Duodenal mucosa (tissue), 2 donors: ENCODE data around the gene TMOD2.

Experiments used
- H3K27ac ChIP-seq: one replicate; pipeline ENCODE4 v1.7.0; 2013; ENCODE audit warnings: low read depth, low read length
- H3K27me3 ChIP-seq, 2 donors: one replicate each; pipeline ENCODE4 v1.7.0; 2013; ENCODE audit warnings: low read length in 2 of 2, control low read depth in 1 of 2; ENCODE audit not compliant: insufficient read depth in 2 of 2, control insufficient read depth in 1 of 2
- H3K36me3 ChIP-seq, 2 donors: one replicate each; pipeline ENCODE4 v1.7.0; 2013; ENCODE audit warnings: low read length in 2 of 2, control low read depth in 1 of 2; ENCODE audit not compliant: insufficient read depth in 2 of 2, control insufficient read depth in 1 of 2
- H3K4me1 ChIP-seq, 2 donors: one replicate each; pipeline ENCODE4 v1.7.0; 2013; ENCODE audit warnings: low read length in 2 of 2, control low read depth in 1 of 2; ENCODE audit not compliant: insufficient read depth in 2 of 2, control insufficient read depth in 1 of 2
- H3K4me3 ChIP-seq, 2 donors: one replicate each; pipeline ENCODE4 v1.7.0; 2013; ENCODE audit warnings: low read length in 2 of 2, low read depth in 1 of 2
- H3K9ac ChIP-seq, 2 donors: one replicate each; pipeline ENCODE4 v1.7.0; 2013; ENCODE audit warnings: low read length in 2 of 2, low read depth in 1 of 2
- H3K9me3 ChIP-seq, 2 donors: one replicate each; pipeline ENCODE4 v1.7.0; 2013; ENCODE audit warnings: low read length in 2 of 2, control low read depth in 1 of 2; ENCODE audit not compliant: control insufficient read depth in 1 of 2

Gene TMOD2

DNA sequence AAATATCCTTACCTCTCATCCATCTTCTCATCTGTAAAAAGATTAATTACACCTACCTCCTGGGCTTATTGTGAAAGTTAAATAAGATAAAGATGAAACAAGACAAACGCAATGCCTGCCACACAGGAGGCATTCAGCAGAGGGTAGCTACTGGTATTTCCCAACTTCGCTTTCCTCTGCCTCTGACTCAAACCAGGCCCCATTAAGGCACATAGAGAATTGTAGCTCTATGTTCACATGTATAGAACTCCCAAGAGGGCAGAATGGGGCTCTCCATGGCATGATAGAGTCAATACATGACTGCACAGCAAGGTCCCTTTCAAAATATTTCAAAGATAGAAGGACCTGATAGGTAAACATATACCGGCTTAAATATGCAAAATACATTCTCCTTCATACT lies 15.3 kb upstream of the TMOD2 start:
- Histone ChIP-seq H3K27me3 (no peaks in the 10 kb centered on the region), H3K9me3 (no peaks in the 10 kb centered on the region), H3K36me3 (no peaks in the 10 kb centered on the region), H3K4me1 (peaks cover 40 to 51% of the 10 kb centered on the region in 2 donors), H3K9ac (peak overlapping the region in 1 of 2 donors; percentile 55), H3K4me3 (peak overlapping the region; percentile 80 to 82), H3K27ac (no peak overlapping the region)

DNA sequence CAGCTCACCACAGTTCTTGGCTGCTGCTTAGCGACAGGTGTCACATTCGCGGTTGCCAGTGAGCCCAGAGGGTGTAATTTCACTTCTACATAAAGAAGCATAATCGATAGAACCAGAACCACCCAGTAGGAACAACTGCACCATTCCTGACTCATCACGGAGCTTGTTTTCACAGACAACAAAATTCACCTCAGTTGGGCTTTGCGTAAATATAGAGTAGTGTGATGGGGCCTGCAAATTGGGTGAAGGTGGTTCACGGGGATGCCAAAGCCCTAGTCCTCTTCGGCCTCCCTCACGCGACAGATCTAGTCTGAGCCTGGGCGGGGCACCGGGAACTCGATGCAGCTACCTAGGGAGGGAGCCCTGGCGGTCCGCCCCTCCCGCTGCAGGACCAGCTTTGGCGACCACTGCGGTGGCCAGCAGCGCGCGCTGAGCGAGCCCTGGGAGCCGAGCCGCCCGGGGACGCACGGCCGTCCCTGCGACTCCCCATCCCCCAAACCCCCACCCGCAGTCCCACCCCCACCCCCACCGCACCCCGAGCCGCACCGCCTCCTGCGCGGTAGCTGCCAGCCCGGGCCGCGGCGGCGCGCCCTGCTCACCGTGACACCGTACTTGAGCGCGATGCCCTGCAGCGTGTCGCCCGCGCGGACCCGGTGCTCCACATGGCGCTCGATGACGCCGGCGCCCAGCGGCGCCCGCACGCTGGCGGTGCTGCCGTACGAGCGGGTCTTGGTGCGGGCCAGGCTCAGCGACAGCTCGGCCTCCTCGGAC lies 14.5 kb upstream of the TMOD2 start:
- Histone ChIP-seq H3K4me3 (peak overlapping the region; percentile 80 to 82), H3K9ac (peak overlapping the region; percentile 55 to 74), H3K4me1 (peaks cover 31 to 43% of the 10 kb centered on the region in 2 donors), H3K27ac (peak overlapping the region; percentile 59), H3K9me3 (no peaks in the 10 kb centered on the region), H3K36me3 (no peaks in the 10 kb centered on the region), H3K27me3 (no peaks in the 10 kb centered on the region)

DNA sequence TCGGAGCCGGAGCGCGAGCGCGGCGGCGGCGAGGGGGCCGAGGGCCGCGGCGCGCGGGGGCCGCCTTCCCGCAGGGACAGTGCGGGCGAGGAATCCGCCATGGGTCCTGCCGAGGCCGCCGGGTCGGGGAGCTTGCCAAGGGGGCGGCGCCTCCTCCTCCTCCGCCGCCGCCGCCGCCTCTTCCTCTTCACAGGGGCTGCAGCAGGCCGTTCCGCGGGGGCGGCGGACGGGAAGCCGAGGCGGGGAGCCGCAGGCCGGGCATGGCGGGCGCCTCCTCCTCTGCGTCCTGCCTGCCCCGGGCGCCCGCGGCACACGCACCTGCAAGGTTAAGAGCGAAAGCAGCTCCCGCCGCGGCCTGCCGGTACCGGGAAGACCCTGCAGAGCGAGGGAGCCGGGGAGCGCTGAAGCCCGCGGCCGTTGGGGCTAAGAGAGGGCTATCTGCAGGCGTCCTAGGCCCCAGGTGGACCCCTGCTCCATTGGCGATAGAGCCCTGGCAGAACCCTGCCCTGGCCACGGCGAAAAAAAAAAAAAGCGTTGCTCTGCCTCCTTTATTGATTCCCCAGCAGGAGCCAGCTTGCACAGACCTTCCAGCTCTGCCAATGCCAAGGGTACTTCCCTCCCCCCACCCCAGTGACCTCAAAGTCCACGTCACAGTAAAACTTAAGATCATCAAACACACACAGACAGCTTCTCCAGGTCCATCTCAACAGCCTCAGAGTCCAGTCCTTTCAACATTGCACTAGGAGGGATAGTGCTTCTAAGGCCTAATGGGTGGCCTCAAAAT lies 13.7 kb upstream of the TMOD2 start, which contains the start of gene LYSMD2:
TSS of gene LYSMD2 (minus strand) at position 134 of the 784 bp plus-strand sequence. CDS start at position 101, 33 bp downstream.
- H3K27me3 ChIP-seq: no peaks in the 10 kb centered on the region
- peak within 1 kb of the TSS; percentile 80 to 82 for H3K4me3 ChIP-seq
- H3K9me3 ChIP-seq: no peaks in the 10 kb centered on the region
- peak within 1 kb of the TSS; percentile 60 to 74 for H3K9ac ChIP-seq
- H3K4me1 ChIP-seq: peaks cover 23 to 35% of the 10 kb centered on the region in 2 donors
- no peaks in the 10 kb centered on the region for H3K36me3 ChIP-seq
- peak within 1 kb of the TSS; percentile 59 for H3K27ac ChIP-seq

GRCh38 chr15:51738553-51738952 lies 12.8 kb upstream of the TMOD2 start:
- Histone ChIP-seq H3K27me3 (no peaks in the 10 kb centered on the region), H3K9ac (no peak overlapping the region), H3K9me3 (no peaks in the 10 kb centered on the region), H3K4me1 (peaks cover 20 to 28% of the 10 kb centered on the region in 2 donors), H3K36me3 (no peaks in the 10 kb centered on the region), H3K27ac (no peak overlapping the region), H3K4me3 (no peak overlapping the region)

- Histone ChIP-seq H3K9me3 (no peaks in the 10 kb centered on the region), H3K27me3 (no peaks in the 10 kb centered on the region), H3K9ac (no peak overlapping the region), H3K4me3 (no peak overlapping the region), H3K36me3 (no peaks in the 10 kb centered on the region), H3K27ac (no peak overlapping the region), H3K4me1 (peaks cover 20 to 27% of the 10 kb centered on the region in 2 donors)
Measured at GRCh38 chr15:51739061-51739712, 12.2 kb upstream of the TMOD2 start.

DNA sequence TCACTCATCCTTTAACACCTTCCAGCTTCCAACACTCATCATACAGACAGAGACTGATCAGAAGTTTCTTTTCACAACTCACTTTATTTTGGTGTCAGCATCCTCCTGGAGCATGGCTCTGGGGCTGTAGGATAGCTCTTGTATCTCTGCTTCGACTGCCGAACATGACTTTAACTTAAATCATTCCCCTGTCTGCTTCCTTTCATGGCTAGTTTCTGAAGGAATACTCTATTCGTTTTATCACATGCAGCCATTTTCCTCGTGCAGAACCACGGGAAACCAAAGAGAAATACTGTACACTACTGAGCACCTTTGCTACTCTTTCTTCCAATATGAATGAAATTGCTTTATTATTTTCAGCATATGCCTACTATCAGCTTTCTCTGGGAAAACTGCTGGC lies 2.1 kb upstream of the TMOD2 start:
- Histone ChIP-seq H3K27me3 (peaks cover 7 to 39% of the 10 kb centered on the region in 2 donors), H3K9ac (no peak overlapping the region)

GRCh38 chr15:51750186-51750585 lies 1.2 kb upstream of the TMOD2 start:
- H3K4me3 ChIP-seq: no peak overlapping the region
- H3K27me3 ChIP-seq: peaks cover 7 to 44% of the 10 kb centered on the region in 2 donors
- peaks cover 16% of the 10 kb centered on the region in 2 donors for H3K4me1 ChIP-seq
- H3K9me3 ChIP-seq: no peaks in the 10 kb centered on the region
- no peaks in the 10 kb centered on the region for H3K36me3 ChIP-seq
- no peak overlapping the region for H3K27ac ChIP-seq
- no peak overlapping the region for H3K9ac ChIP-seq

More for the DNA sequence above, 2.1 kb upstream of the TMOD2 start:
- Histone ChIP-seq H3K9me3 (no peaks in the 10 kb centered on the region), H3K4me3 (no peak overlapping the region), H3K36me3 (no peaks in the 10 kb centered on the region), H3K4me1 (peaks cover 16% of the 10 kb centered on the region in 2 donors), H3K27ac (no peak overlapping the region)

- Histone ChIP-seq H3K27me3 (peaks cover 10 to 46% of the 10 kb centered on the region in 2 donors), H3K9ac (peak overlapping the region in 1 of 2 donors; percentile 38)
Measured at GRCh38 chr15:51751697-51752683, 593 bp downstream of the TMOD2 start.

GRCh38 chr15:51752888-51753287 lies 1.5 kb downstream of the TMOD2 start:
- Histone ChIP-seq H3K27ac (no peak overlapping the region), H3K9ac (no peak overlapping the region), H3K4me3 (peak overlapping the region in 1 of 2 donors; percentile 75)

More at GRCh38 chr15:51751697-51752683, 593 bp downstream of the TMOD2 start:
- Histone ChIP-seq H3K27ac (no peak overlapping the region), H3K36me3 (no peaks in the 10 kb centered on the region), H3K4me3 (peak overlapping the region; percentile 75 to 77), H3K9me3 (no peaks in the 10 kb centered on the region), H3K4me1 (peaks cover 16% of the 10 kb centered on the region in 2 donors)

More at GRCh38 chr15:51752888-51753287, 1.5 kb downstream of the TMOD2 start:
- no peaks in the 10 kb centered on the region for H3K36me3 ChIP-seq
- peaks cover 10 to 46% of the 10 kb centered on the region in 2 donors for H3K27me3 ChIP-seq
- no peaks in the 10 kb centered on the region for H3K9me3 ChIP-seq
- H3K4me1 ChIP-seq: peaks cover 16% of the 10 kb centered on the region in 2 donors
